ENCODE results near the gene CNOT6. TPM values are rescaled to one million over a fixed set of nuclear protein-coding genes. Genes with fewer than 3 reads are reported as not detected.

CNOT6 gene
- total RNA-seq, 1 donor from 2014 or later, result 41.7 TPM

GRCh38 chr5:180589771-180590542 is 95.8 kb downstream of the CNOT6 start:
- peaks cover 4% of the 10 kb centered on the region for H3K36me3 Mint-ChIP-seq (ENCODE audit: low read depth, unreplicated experiment)
- H3K4me3 Mint-ChIP-seq (ENCODE audit: unreplicated experiment), result peak overlapping the region; percentile 43
- H3K79me2 ChIP-seq (ENCODE audit: insufficient read depth, low read length), result no peaks in the 10 kb centered on the region
- DNase-seq (ENCODE audit: low read depth), result no peak
- no peak for FAIRE-seq
- H4K20me1 ChIP-seq (ENCODE audit: insufficient read depth, low read length), result no peaks in the 10 kb centered on the region
- peaks cover 48% of the 10 kb centered on the region for H3K27me3 Mint-ChIP-seq (ENCODE audit: low read depth, unreplicated experiment)
- H3K4me1 Mint-ChIP-seq (ENCODE audit: low read depth, unreplicated experiment), result peaks cover 4% of the 10 kb centered on the region
- H3K4me3 ChIP-seq (ENCODE audit: insufficient read depth, low read depth, low read length), result no peak overlapping the region
- no peaks in the 10 kb centered on the region for H3K36me3 ChIP-seq (ENCODE audit: insufficient read depth, low read length)
- no peak overlapping the region for H3K9ac ChIP-seq (ENCODE audit: low read length)
- no peaks in the 10 kb centered on the region for H3K9me3 ChIP-seq (ENCODE audit: insufficient read depth, low read depth, low read length)
- no peak overlapping the region for H2AFZ ChIP-seq (ENCODE audit: low read depth, low read length)
- no peak overlapping the region for H3K27ac Mint-ChIP-seq (ENCODE audit: unreplicated experiment)
- peaks cover 5% of the 10 kb centered on the region for H3K4me1 ChIP-seq (ENCODE audit: insufficient read depth, low read length)
- H3K9me3 Mint-ChIP-seq (ENCODE audit: unreplicated experiment), result peaks cover 2% of the 10 kb centered on the region
- H3K27ac ChIP-seq (ENCODE audit: low read depth, low read length), result no peak overlapping the region
- no peak for TF ChIP-seq EZH2 (IDR thresholded peaks at IDR 0.05; ENCODE audit: insufficient read depth, low read length)
- TF ChIP-seq CTCF (IDR thresholded peaks at IDR 0.05; ENCODE audit: insufficient read depth, low read depth, low read length), result no peak
- peak overlapping the region; percentile 69 for H3K4me2 ChIP-seq (ENCODE audit: low read length)
- peaks cover 32% of the 10 kb centered on the region for H3K27me3 ChIP-seq (ENCODE audit: insufficient read depth, low read length)

- DNase-seq (ENCODE audit: low read depth) (no peak), FAIRE-seq (no peak)
- Histone ChIP-seq H3K4me2 (ENCODE audit: low read length) (peak overlapping the region; percentile 69), H4K20me1 (ENCODE audit: insufficient read depth, low read length) (no peaks in the 10 kb centered on the region), H3K27me3 (ENCODE audit: insufficient read depth, low read length) (peaks cover 32% of the 10 kb centered on the region), H3K4me3 (ENCODE audit: insufficient read depth, low read depth, low read length) (no peak overlapping the region), H3K9ac (ENCODE audit: low read length) (no peak overlapping the region), H3K36me3 (ENCODE audit: insufficient read depth, low read length) (no peaks in the 10 kb centered on the region), H3K9me3 (ENCODE audit: insufficient read depth, low read depth, low read length) (no peaks in the 10 kb centered on the region), H3K79me2 (ENCODE audit: insufficient read depth, low read length) (no peaks in the 10 kb centered on the region), H3K4me1 (ENCODE audit: insufficient read depth, low read length) (peaks cover 5% of the 10 kb centered on the region), H3K27ac (ENCODE audit: low read depth, low read length) (no peak overlapping the region), H2AFZ (ENCODE audit: low read depth, low read length) (no peak overlapping the region)
- H3K36me3 Mint-ChIP-seq (ENCODE audit: low read depth, unreplicated experiment), result peaks cover 4% of the 10 kb centered on the region
- H3K27ac Mint-ChIP-seq (ENCODE audit: unreplicated experiment), result no peak overlapping the region
- H3K9me3 Mint-ChIP-seq (ENCODE audit: unreplicated experiment), result peaks cover 2% of the 10 kb centered on the region
- peaks cover 4% of the 10 kb centered on the region for H3K4me1 Mint-ChIP-seq (ENCODE audit: low read depth, unreplicated experiment)
- H3K27me3 Mint-ChIP-seq (ENCODE audit: low read depth, unreplicated experiment), result peaks cover 48% of the 10 kb centered on the region
- TF ChIP-seq CTCF (IDR thresholded peaks at IDR 0.05; ENCODE audit: insufficient read depth, low read depth, low read length), result no peak
- no peak for TF ChIP-seq EZH2 (IDR thresholded peaks at IDR 0.05; ENCODE audit: insufficient read depth, low read length)
- no peak overlapping the region for H3K4me3 Mint-ChIP-seq (ENCODE audit: unreplicated experiment)
Measured at GRCh38 chr5:180590543-180591310, 96.5 kb downstream of the CNOT6 start.
